HG03103 (cell line): Measurements from ENCODE around the gene CACNG4.
"Not testable (repeated sequence)": the region's sequence is repeated elsewhere in the genome, so short reads cannot be mapped to it uniquely, and the experiment has no call there.

Experiments used
- ATAC-seq: cut with Tn5 transposase; IDR thresholded peaks from one replicate; pipeline ENCODE4 v1.9.1; 2021; ENCODE audit warnings: low read depth; ENCODE audit not compliant: unreplicated experiment

Gene CACNG4

GRCh38 chr17:67040652-67041051 lies 76.1 kb downstream of the CACNG4 start:
- no peak for ATAC-seq

- ATAC-seq: not testable (repeated sequence)
These were observed 76.6 kb downstream of the CACNG4 start for GRCh38 chr17:67041119-67041518.

GRCh38 chr17:67041531-67041930 lies 77.0 kb downstream of the CACNG4 start:
- no peak for ATAC-seq

GRCh38 chr17:67041941-67042899 lies 77.7 kb downstream of the CACNG4 start:
- ATAC-seq: no peak

- ATAC-seq: no peak
These were observed 78.8 kb downstream of the CACNG4 start for GRCh38 chr17:67043283-67043682.

- no peak for ATAC-seq
These were observed 79.7 kb downstream of the CACNG4 start, which contains the start of gene CACNG1 for GRCh38 chr17:67044016-67044772. Gene CACNG1, plus strand, starts transcription at chr17:67044554. Its CDS starts 107 bp downstream, at chr17:67044661.

GRCh38 chr17:67044940-67045339 lies 80.4 kb downstream of the CACNG4 start:
- ATAC-seq: no peak

- no peak for ATAC-seq
These were observed 81.9 kb downstream of the CACNG4 start for GRCh38 chr17:67046398-67046797.

- ATAC-seq: no peak
These were observed 82.9 kb downstream of the CACNG4 start for GRCh38 chr17:67047382-67047781.

GRCh38 chr17:67049025-67049739 lies 84.7 kb downstream of the CACNG4 start:
- no peak for ATAC-seq

GRCh38 chr17:67050066-67050465 lies 85.6 kb downstream of the CACNG4 start:
- ATAC-seq: no peak

GRCh38 chr17:67050471-67051154 lies 86.1 kb downstream of the CACNG4 start:
- ATAC-seq: no peak

- ATAC-seq: no peak
These were observed 86.6 kb downstream of the CACNG4 start for GRCh38 chr17:67051155-67051538.

GRCh38 chr17:67051837-67052236 lies 87.3 kb downstream of the CACNG4 start:
- no peak for ATAC-seq

GRCh38 chr17:67052720-67053437 lies 88.4 kb downstream of the CACNG4 start:
- ATAC-seq: no peak

- no peak for ATAC-seq
These were observed 89.0 kb downstream of the CACNG4 start for GRCh38 chr17:67053438-67054000.

- ATAC-seq: no peak
These were observed 89.6 kb downstream of the CACNG4 start for GRCh38 chr17:67054011-67054591.

GRCh38 chr17:67054608-67055007 lies 90.1 kb downstream of the CACNG4 start:
- no peak for ATAC-seq

GRCh38 chr17:67055041-67055443 lies 90.5 kb downstream of the CACNG4 start:
- no peak for ATAC-seq
